Breast epithelium (tissue), 3 donors: ENCODE results near the gene RAP1GAP2.

Source experiments
- POLR2A ChIP-seq: fragments of 450-650 bp; IDR thresholded peaks from one replicate; pipeline ENCODE4 v1.6.1; 2016; ENCODE audit warnings: antibody characterized with exemption, mild to moderate bottlenecking, moderate library complexity
- TF ChIP-seq, protein P1 (sequence below), 3 donors: fragments of 450-650 bp; IDR thresholded peaks; one replicate each; pipeline ENCODE4 v1.5.1; 2016 to 2017; ENCODE audit warnings: antibody characterized with exemption in 3 of 3, mild to moderate bottlenecking in 3 of 3, moderate library complexity in 3 of 3

DNA sequence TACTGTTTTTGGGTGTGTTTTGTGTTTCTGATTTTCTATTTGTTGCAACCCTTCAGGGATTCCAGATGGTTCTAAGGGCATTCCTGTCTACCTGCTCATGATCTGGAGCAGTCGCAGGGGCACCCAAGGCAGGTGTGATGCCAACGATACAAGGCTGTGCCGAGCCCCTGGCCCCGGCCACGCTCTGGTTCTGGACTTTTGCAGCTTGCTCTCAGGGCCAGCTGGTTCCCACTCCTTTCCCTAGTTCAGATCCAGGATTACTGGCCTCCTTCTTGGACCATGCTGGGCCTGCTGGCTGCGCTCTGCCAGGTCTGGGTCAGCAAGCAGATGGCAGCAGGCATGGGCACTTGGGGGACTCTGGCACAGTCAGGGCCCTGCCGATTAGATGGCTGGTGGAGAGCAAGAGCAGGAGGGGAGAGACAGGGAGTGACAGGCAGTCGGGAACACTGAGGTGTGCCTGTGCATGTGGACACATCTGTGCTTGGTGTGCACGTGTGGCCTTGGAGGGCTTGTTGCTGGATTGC lies 15.2 kb upstream of the RAP1GAP2 start:
- TF ChIP-seq, protein P1, sequence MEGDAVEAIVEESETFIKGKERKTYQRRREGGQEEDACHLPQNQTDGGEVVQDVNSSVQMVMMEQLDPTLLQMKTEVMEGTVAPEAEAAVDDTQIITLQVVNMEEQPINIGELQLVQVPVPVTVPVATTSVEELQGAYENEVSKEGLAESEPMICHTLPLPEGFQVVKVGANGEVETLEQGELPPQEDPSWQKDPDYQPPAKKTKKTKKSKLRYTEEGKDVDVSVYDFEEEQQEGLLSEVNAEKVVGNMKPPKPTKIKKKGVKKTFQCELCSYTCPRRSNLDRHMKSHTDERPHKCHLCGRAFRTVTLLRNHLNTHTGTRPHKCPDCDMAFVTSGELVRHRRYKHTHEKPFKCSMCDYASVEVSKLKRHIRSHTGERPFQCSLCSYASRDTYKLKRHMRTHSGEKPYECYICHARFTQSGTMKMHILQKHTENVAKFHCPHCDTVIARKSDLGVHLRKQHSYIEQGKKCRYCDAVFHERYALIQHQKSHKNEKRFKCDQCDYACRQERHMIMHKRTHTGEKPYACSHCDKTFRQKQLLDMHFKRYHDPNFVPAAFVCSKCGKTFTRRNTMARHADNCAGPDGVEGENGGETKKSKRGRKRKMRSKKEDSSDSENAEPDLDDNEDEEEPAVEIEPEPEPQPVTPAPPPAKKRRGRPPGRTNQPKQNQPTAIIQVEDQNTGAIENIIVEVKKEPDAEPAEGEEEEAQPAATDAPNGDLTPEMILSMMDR (IDR thresholded peaks at IDR 0.05) = no peak
- TF ChIP-seq POLR2A = no peak
